Omental fat pad (tissue), 4 donors: ENCODE data around the gene ZNF830. TPM values are rescaled to one million over a fixed set of nuclear protein-coding genes. Genes with fewer than 3 reads are reported as not detected.

Experiments
- ATAC-seq: fragments of 150-250 bp; one replicate; pipeline ENCODE4 v1.9.1; 2016; ENCODE audit warnings: mild to moderate bottlenecking, moderate library complexity; ENCODE audit not compliant: low FRiP score
- DNase-seq: peaks from one replicate; pipeline ENCODE4 v3.0.0-alpha.2; 2019; ENCODE audit warnings: low spot score
- CTCF ChIP-seq, 3 donors: fragments of 450-650 bp; IDR thresholded peaks; one replicate each; pipeline ENCODE4 v1.5.1; 2016 to 2017; ENCODE audit warnings: antibody characterized with exemption in 3 of 3, mild to moderate bottlenecking in 3 of 3, moderate library complexity in 2 of 3
- total RNA-seq, 4 donors: library from RNA; depleted of rRNA; stranded (reverse); fragments of >200 nt; gene quantifications; one replicate each; pipeline ENCODE4 v1.1.0, GENCODE V29; 2016

ZNF830 gene
- total RNA-seq, 4 donors from 2014 or later = 8.6 to 15.7 (median 10.8) TPM

GRCh38 chr17:34980353-34980680 lies 19.0 kb downstream of the ZNF830 start, which contains the start of gene LIG3:
TSS of gene LIG3 (plus strand) at chr17:34980512. CDS start at chr17:34983006, 2,494 bp downstream.
- no peak for TF ChIP-seq CTCF (IDR thresholded peaks at IDR 0.05)
- DNase-seq (peak; percentile 73), ATAC-seq (peak; percentile 95)

- peak; percentile 95 for ATAC-seq
- TF ChIP-seq CTCF (IDR thresholded peaks at IDR 0.05) = no peak
- no peak for DNase-seq
These were observed 19.6 kb downstream of the ZNF830 start for GRCh38 chr17:34980681-34981537.

GRCh38 chr17:34981538-34982241 lies 20.4 kb downstream of the ZNF830 start:
- TF ChIP-seq CTCF (IDR thresholded peaks at IDR 0.05) = no peak
- DNase-seq (no peak), ATAC-seq (no peak)

- no peak for ATAC-seq
- TF ChIP-seq CTCF (IDR thresholded peaks at IDR 0.05) = no peak
- DNase-seq = no peak
These were observed 25.9 kb downstream of the ZNF830 start for GRCh38 chr17:34987232-34987631.

- TF ChIP-seq CTCF (IDR thresholded peaks at IDR 0.05) = no peak
- ATAC-seq (no peak), DNase-seq (no peak)
These were observed 27.3 kb downstream of the ZNF830 start for GRCh38 chr17:34988644-34989043.

- ATAC-seq (no peak), DNase-seq (no peak)
- no peak for TF ChIP-seq CTCF (IDR thresholded peaks at IDR 0.05)
These were observed 28.1 kb downstream of the ZNF830 start for GRCh38 chr17:34989473-34989872.
